Colonic mucosa (tissue), 4 donors: ENCODE data around the gene WDR5. TPM values are rescaled to one million over a fixed set of nuclear protein-coding genes. Genes with fewer than 3 reads are reported as not detected.

ENCODE experiments used
- DNase-seq: peaks from one replicate; pipeline ENCODE4 v3.0.0-alpha.2; 2020
- H3K27ac ChIP-seq: fragments of 200-600 bp; one replicate; pipeline ENCODE4 v1.8.0; 2021
- H3K27me3 ChIP-seq: fragments of 200-600 bp; one replicate; pipeline ENCODE4 v1.8.0; 2021
- H3K36me3 ChIP-seq: fragments of 200-600 bp; one replicate; pipeline ENCODE4 v1.8.0; 2021
- H3K4me1 ChIP-seq: fragments of 200-600 bp; one replicate; pipeline ENCODE4 v1.8.0; 2021; ENCODE audit warnings: mild to moderate bottlenecking
- H3K4me3 ChIP-seq: fragments of 200-600 bp; one replicate; pipeline ENCODE4 v1.8.0; 2021
- H3K9ac ChIP-seq, 2 donors: one replicate each; pipeline ENCODE4 v1.7.0; 2013; ENCODE audit warnings: control low read depth in 2 of 2, low read depth in 2 of 2, low read length in 2 of 2
- H3K9me3 ChIP-seq: fragments of 200-600 bp; one replicate; pipeline ENCODE4 v1.8.0; 2021
- CTCF ChIP-seq: fragments of 200-600 bp; IDR thresholded peaks from one replicate; pipeline ENCODE4 v1.8.0; 2022; ENCODE audit warnings: antibody characterized with exemption, mild to moderate bottlenecking
- intact Hi-C: fragments of 100-400 bp; cut with DNase I; formaldehyde crosslinking; loops from one replicate; pipeline ENCODE4 v1.14.1; 2022
- total RNA-seq, 2 donors: library from RNA; stranded (reverse); fragmentation: NEBNext Ultra II Directional in 1 of 2; extraction: Animal tissue kit (Norgen Biotek cat#: 25700) in 1 of 2; gene quantifications; one replicate each; pipeline ENCODE4 v1.2.1, GENCODE V29; 2021
- donor health status: healthy.
- donor health status: DM: no; HTN: no; CAD: no.
- donor health status: DM: no; HTN: no; CAD: no.

WDR5 gene
- total RNA-seq, 2 donors from 2014 or later = 22.6 to 38.2 TPM

- no peak overlapping the region for H3K27ac ChIP-seq
These were observed 70.7 kb downstream of the WDR5 start for GRCh38 chr9:134206311-134207300.

GRCh38 chr9:134208310-134208841, 72.5 kb downstream of the WDR5 start:
- intact Hi-C loops = no loop called here
- no peak for TF ChIP-seq CTCF
- no peak overlapping the region for H3K9ac ChIP-seq
- H3K4me1 ChIP-seq = no peaks in the 10 kb centered on the region
- DNase-seq = no peak
- H3K9me3 ChIP-seq = no peaks in the 10 kb centered on the region
- H3K27ac ChIP-seq = no peak overlapping the region
- no peaks in the 10 kb centered on the region for H3K27me3 ChIP-seq
- no peaks in the 10 kb centered on the region for H3K36me3 ChIP-seq
- no peak overlapping the region for H3K4me3 ChIP-seq

More at GRCh38 chr9:134206311-134207300, 70.7 kb downstream of the WDR5 start:
- intact Hi-C loops = no loop called here
- no peaks in the 10 kb centered on the region for H3K4me1 ChIP-seq
- TF ChIP-seq CTCF = no peak
- H3K4me3 ChIP-seq = no peak overlapping the region
- no peaks in the 10 kb centered on the region for H3K27me3 ChIP-seq
- no peak for DNase-seq
- H3K9me3 ChIP-seq = no peaks in the 10 kb centered on the region
- no peak overlapping the region for H3K9ac ChIP-seq
- H3K36me3 ChIP-seq = no peaks in the 10 kb centered on the region

GRCh38 chr9:134208981-134209725, 73.3 kb downstream of the WDR5 start:
- Histone ChIP-seq H3K27ac (no peak overlapping the region), H3K27me3 (no peaks in the 10 kb centered on the region), H3K9me3 (no peaks in the 10 kb centered on the region), H3K9ac (no peak overlapping the region), H3K36me3 (no peaks in the 10 kb centered on the region), H3K4me3 (no peak overlapping the region), H3K4me1 (no peaks in the 10 kb centered on the region)
- DNase-seq = no peak
- intact Hi-C loops = no loop called here
- no peak for TF ChIP-seq CTCF

Other genes with a start within 250 kb of the WDR5 start
- gene VAV2, start 143.8 kb upstream of the WDR5 start, total RNA-seq = 10 to 100 TPM; 30.7 to 45.1 TPM
- 1 to 10 TPM; 5.2 to 6.9 TPM for gene BRD3OS, start 110.6 kb upstream of the WDR5 start, total RNA-seq
- gene BRD3, start 68.1 kb upstream of the WDR5 start, total RNA-seq = 10 to 100 TPM; 26.8 to 50.9 TPM
- 100 to 1,000 TPM in 1 of 2 donors, 10 to 100 TPM in 1; 23.0 to 104 TPM for gene RNU6ATAC, start 28.5 kb downstream of the WDR5 start, total RNA-seq
- gene RXRA, start 190.4 kb downstream of the WDR5 start, total RNA-seq = 10 to 100 TPM; 68.2 to 72.0 TPM